HL-60 (cell line): ENCODE measurements around the gene MMP23B.

Experiments
- CTCF ChIP-seq: IDR thresholded peaks from one replicate; pipeline ENCODE4 v1.5.1; 2011; ENCODE audit warnings: low read length, control low read depth, inconsistent platforms; ENCODE audit not compliant: insufficient read depth
- GABPA ChIP-seq: IDR thresholded peaks from 2 replicates; pipeline ENCODE4 v1.6.1; 2012; ENCODE audit warnings: low read depth
- POLR2AphosphoS5 ChIP-seq: IDR thresholded peaks from 2 replicates; pipeline ENCODE4 v1.6.1; 2012; ENCODE audit warnings: low read depth
- SPI1 ChIP-seq: IDR thresholded peaks from 2 replicates; pipeline ENCODE4 v1.6.1; 2012; ENCODE audit warnings: low read depth, mild to moderate bottlenecking, borderline replicate concordance

DNA sequence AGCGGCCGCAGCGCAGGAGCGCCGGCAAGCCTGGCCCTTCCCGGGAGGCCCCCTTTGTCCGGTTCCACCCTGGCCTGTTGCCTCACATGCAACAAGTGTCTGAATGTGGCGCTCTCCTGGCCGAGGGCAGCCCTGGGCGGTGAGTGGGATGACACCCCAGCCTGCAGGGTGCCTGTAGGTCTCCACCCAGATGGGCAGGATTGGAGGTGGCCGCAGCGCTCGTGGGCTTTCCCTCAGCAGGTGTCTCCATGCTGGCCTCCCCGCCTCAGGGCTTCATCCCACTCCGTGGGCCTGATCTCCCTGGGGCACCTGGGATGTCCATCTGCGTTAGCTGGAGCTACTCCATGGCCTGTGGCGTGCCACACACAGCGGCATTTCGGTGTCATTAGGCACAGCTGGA, 15.1 kb upstream of the MMP23B start:
- TF ChIP-seq CTCF (no peak), POLR2AphosphoS5 (no peak), GABPA (no peak), SPI1 (no peak)
